Measurements from ENCODE around the gene GIT1. TPM values are rescaled to one million over a fixed set of nuclear protein-coding genes. Genes with fewer than 3 reads are reported as not detected.

Gene GIT1
- total and polyA plus RNA-seq, 2 donors (not counting 3 experiments of a cell fraction or from before 2014, with no cell fraction given) = 75.5 to 92.5 TPM

DNA sequence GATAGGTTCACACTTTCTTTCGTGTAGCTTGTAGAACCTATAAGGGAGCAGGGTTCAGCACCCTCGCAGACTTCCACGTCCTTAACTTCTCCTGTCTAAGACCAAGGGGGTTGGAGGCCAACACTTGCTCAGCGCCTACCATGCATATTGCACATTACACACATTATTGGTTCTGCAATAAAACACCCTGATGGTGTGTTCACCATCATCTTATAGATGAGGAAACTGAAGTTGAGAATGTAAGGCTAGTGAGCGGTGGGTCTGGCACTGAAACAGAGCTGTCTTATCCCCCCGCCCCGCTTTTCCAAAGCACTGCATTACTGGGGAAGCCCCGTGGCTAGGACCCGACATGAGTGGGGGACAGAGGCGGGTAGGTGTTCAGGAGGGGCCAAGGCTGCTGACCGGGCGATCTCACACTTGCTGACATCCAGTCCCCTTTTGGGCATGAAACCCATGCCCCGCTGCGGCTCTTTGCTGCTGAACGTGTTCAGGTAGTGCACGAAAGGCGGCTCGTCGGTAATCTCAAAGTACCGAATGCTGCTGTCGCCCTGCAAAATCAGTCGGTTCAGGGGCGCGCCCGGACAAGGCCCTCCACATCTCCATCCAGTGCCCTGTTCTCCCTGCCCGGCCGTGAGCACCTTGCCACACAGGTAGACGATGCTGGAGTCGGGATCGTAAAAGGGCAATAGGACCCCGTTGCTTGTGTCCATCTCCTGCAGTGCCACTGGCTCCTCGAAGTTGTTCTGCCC lies 27.0 kb upstream of the GIT1 start:
- H3K4me1 ChIP-seq (ENCODE audit: control insufficient read depth, extremely low read depth, insufficient read depth, low read length) = peaks cover 31% of the 10 kb centered on the region
- no peaks in the 10 kb centered on the region for H3K36me3 ChIP-seq (ENCODE audit: control insufficient read depth in 2 of 2, extremely low read depth in 1 of 2, insufficient read depth in 2 of 2, low read length in 2 of 2)
- dilution Hi-C loops (cut with MboI; ENCODE audit: extremely low pct_ligation_motif_present, low sequenced_read_pairs) (no loop called here), intact Hi-C loops (cut with micrococcal nuclease) (loop anchor here (1.0 to 5.0 kb wide), 3 partner anchors 49 to 315 kb away; partner anchors contain the start of genes ABHD15 and TP53I13)
- H3K4me2 ChIP-seq (ENCODE audit: insufficient read depth, low read length) = peak overlapping the region; percentile 67
- CTCF ChIA-PET = interaction anchor here (0.5 to 6.9 kb wide), 55 partner anchors 8 to 492 kb away, joined by 3 to 120 read pairs (median 5); partner anchors contain the start of genes ABHD15, ANKRD13B, SSH2 and TP53I13
- no peaks in the 10 kb centered on the region for H4K20me1 ChIP-seq (replicated peaks; ENCODE audit: control insufficient read depth, extremely low read depth, insufficient read depth, low read length)
- no peak for DNase-seq (ENCODE audit: low read depth, low spot score)
- no peaks in the 10 kb centered on the region for H3K9me1 ChIP-seq (replicated peaks; ENCODE audit: control insufficient read depth, extremely low read depth, insufficient read depth, low read length)
- H3K9ac ChIP-seq (replicated peaks; ENCODE audit: extremely low read depth, insufficient read depth, low read length) = no peak overlapping the region
- POLR2A ChIA-PET = interaction anchor here (1.6 kb wide), 1 partner anchor 322 kb away, joined by 5 read pairs; the partner anchor contains the start of gene NUFIP2
- no peaks in the 10 kb centered on the region for H3K27me3 ChIP-seq (ENCODE audit: control insufficient read depth in 2 of 2, insufficient read depth in 2 of 2, low read length in 2 of 2)
- H3K27ac ChIP-seq (ENCODE audit: insufficient read depth, low read depth, low read length) = no peak overlapping the region
- peak overlapping the region; percentile 89 for H2AFZ ChIP-seq (ENCODE audit: low read depth, low read length)
- no peaks in the 10 kb centered on the region for H3K9me3 ChIP-seq (replicated peaks; ENCODE audit: control insufficient read depth, insufficient read depth, low read length)
- H3K79me2 ChIP-seq (ENCODE audit: control insufficient read depth, insufficient read depth, low read length) = no peaks in the 10 kb centered on the region
- no TSS peak for BruUV-seq (replicated peaks)
- no peak for TF ChIP-seq GATA2 (IDR thresholded peaks at IDR 0.05; ENCODE audit: insufficient read depth, insufficient read length, low read depth, low read length)
- TF ChIP-seq POLR2AphosphoS5 (IDR thresholded peaks at IDR 0.05; ENCODE audit: insufficient read depth, low read depth, low read length) = no peak
- peak overlapping the region in 2 of 3 experiments; percentile 1 to 28 for H3K4me3 ChIP-seq (replicated peaks in 1 of 3; ENCODE audit: insufficient read depth in 1 of 3, low read depth in 1 of 3, low read length in 3 of 3)
- no peak for FAIRE-seq

DNA sequence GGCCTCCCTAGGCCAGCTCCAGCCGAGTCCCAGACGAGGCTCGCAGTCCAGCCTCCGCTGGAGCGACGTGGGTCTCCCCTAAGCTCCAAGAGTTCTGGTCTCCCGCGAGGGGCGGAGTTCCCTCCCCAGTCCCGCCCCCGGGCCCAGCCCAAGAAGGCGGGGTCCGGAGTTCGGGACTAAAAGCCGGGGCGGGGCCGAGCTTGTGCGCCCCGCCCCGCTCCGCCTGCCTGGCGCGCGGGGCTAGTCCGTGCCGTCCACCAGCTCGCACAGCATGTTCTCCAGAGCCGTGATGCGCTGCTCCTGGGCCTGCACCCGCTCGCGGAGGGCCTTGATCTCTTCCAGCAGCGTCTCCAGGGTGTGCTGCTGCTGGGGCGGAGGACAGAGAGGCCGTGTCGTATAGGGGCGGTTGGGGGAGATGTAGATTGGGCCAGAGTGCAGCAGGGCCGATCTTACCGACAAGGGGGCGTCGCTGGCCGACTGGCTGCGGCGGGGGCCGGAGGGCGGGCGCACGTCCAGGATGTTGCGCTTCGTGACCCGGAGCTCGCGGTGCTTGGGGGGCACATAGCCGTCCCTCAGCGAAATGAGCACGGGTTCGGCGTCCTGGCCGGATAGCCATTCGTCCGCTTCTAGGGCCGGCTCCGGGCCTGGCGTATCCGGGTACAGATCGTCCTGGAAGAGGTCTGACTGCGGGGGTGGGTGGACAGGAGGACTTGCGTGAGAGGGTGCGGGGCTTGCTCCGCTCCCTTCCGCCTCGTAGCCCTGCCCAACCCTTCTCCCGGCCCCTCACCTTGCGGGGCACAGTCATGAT lies 26.2 kb upstream of the GIT1 start:
- FAIRE-seq (peak; percentile 87), DNase-seq (ENCODE audit: low read depth, low spot score) (peak; percentile 87)
- BruUV-seq (replicated peaks) = no TSS peak
- intact Hi-C loops (cut with micrococcal nuclease) (loop anchor here (1.0 to 5.0 kb wide), 3 partner anchors 48 to 478 kb away; partner anchors contain the start of genes ABHD15 and TP53I13), dilution Hi-C loops (cut with MboI; ENCODE audit: extremely low pct_ligation_motif_present, low sequenced_read_pairs) (no loop called here)
- no peaks in the 10 kb centered on the region for H3K9me1 ChIP-seq (replicated peaks; ENCODE audit: control insufficient read depth, extremely low read depth, insufficient read depth, low read length)
- H3K79me2 ChIP-seq (ENCODE audit: control insufficient read depth, insufficient read depth, low read length) = no peaks in the 10 kb centered on the region
- no peak overlapping the region for H3K9ac ChIP-seq (replicated peaks; ENCODE audit: extremely low read depth, insufficient read depth, low read length)
- no peak overlapping the region for H3K27ac ChIP-seq (ENCODE audit: insufficient read depth, low read depth, low read length)
- CTCF ChIA-PET = interaction anchor here (0.6 to 6.9 kb wide), 16 partner anchors 21 to 492 kb away, joined by 3 to 120 read pairs (median 5); partner anchors contain the start of genes ABHD15, ANKRD13B, SSH2 and TP53I13
- peak overlapping the region; percentile 89 for H2AFZ ChIP-seq (ENCODE audit: low read depth, low read length)
- H3K4me3 ChIP-seq (replicated peaks in 1 of 3; ENCODE audit: insufficient read depth in 1 of 3, low read depth in 1 of 3, low read length in 3 of 3) = peak overlapping the region in 2 of 3 experiments; percentile 18 to 28
- POLR2A ChIA-PET = interaction anchor here (1.6 kb wide), 1 partner anchor 322 kb away, joined by 5 read pairs; the partner anchor contains the start of gene NUFIP2
- H3K9me3 ChIP-seq (replicated peaks; ENCODE audit: control insufficient read depth, insufficient read depth, low read length) = no peaks in the 10 kb centered on the region
- H3K4me2 ChIP-seq (ENCODE audit: insufficient read depth, low read length) = peak overlapping the region; percentile 67
- no peaks in the 10 kb centered on the region for H3K27me3 ChIP-seq (ENCODE audit: control insufficient read depth in 2 of 2, insufficient read depth in 2 of 2, low read length in 2 of 2)
- peaks cover 31% of the 10 kb centered on the region for H3K4me1 ChIP-seq (ENCODE audit: control insufficient read depth, extremely low read depth, insufficient read depth, low read length)
- TF ChIP-seq POLR2A (IDR thresholded peaks at IDR 0.05; ENCODE audit: low read depth, low read length) (peak; percentile 75), CTCF (IDR thresholded peaks at IDR 0.05; ENCODE audit: extremely low read depth in 1 of 2, insufficient read depth in 1 of 2, low read depth in 1 of 2, low read length in 2 of 2) (peak in 1 of 2 donors; percentile 2), GATA2 (IDR thresholded peaks at IDR 0.05; ENCODE audit: insufficient read depth, insufficient read length, low read depth, low read length) (no peak), POLR2AphosphoS5 (IDR thresholded peaks at IDR 0.05; ENCODE audit: insufficient read depth, low read depth, low read length) (peak; percentile 79), MAX (IDR thresholded peaks at IDR 0.05; ENCODE audit: insufficient read depth, insufficient read length) (peak; percentile 9)
- H3K36me3 ChIP-seq (ENCODE audit: control insufficient read depth in 2 of 2, extremely low read depth in 1 of 2, insufficient read depth in 2 of 2, low read length in 2 of 2) = peaks cover 0 to 1% of the 10 kb centered on the region in 2 experiments
- no peaks in the 10 kb centered on the region for H4K20me1 ChIP-seq (replicated peaks; ENCODE audit: control insufficient read depth, extremely low read depth, insufficient read depth, low read length)
